22Rv1 (cell line): ENCODE results near the gene ABHD16B.

Source experiments
- CTCF ChIP-seq: fragments of 450-650 bp; IDR thresholded peaks from 2 replicates; pipeline ENCODE4 v1.5.1; 2017; ENCODE audit warnings: mild to moderate bottlenecking
- ZFX ChIP-seq: fragments of 450-650 bp; IDR thresholded peaks from 2 replicates; pipeline ENCODE4 v1.6.1; 2017; ENCODE audit warnings: antibody characterized with exemption, borderline replicate concordance

GRCh38 chr20:63864978-63865640 lies 3.8 kb downstream of the ABHD16B start, which contains the start of gene TPD52L2:
- no peak for TF ChIP-seq CTCF
- TF ChIP-seq ZFX: no peak
